ENCODE data around the gene PKP3. TPM values are rescaled to one million over a fixed set of nuclear protein-coding genes. Genes with fewer than 3 reads are reported as not detected.

The PKP3 gene
- total and polyA plus RNA-seq, 9 of the 15 experiments (the other 6 are each of a cell fraction or from before 2014, with no cell fraction given), result 0.11 to 110 (median 30.7) TPM

DNA sequence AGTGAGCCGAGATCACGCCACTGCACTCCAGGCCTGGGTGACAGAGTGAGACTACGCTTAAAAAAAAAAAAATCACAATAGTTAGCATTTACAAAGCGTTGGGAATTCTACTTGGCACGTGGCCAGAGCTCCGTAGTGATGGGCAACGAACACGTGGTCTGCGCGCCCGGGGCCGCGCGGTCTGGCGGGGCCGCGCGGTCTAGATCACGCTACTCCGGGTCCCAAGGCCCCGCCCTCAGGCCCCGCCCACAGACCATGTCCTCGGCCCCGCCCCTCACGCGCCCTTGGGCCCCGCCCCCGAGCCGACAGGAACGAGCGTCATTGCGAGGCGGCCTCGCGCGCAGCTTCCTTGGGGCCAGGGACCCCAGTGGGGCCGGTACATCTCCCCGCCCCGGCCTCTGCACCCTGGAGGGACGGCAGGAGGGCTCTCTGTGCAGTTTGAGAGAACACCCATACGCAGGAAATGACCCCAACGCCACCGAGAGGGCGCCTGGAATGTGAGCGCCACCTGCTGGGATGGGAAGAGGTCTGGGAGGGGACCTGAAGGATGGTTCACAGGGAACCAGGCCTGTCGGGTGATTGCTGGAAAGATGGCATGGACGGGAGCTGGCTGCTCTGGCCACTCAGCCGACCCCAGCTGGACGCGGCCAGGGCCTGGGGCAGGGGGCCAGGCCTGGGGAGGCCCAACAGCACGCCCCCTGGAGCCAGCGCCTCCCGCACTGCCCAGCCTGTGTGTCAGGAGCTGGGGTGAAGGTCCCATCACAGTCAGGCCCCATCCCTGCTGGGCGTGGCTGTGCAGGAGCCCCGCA is 54.1 kb downstream of the PKP3 start (continued):
- TF ChIP-seq ZBTB40 (IDR thresholded peaks at IDR 0.05), result 0 out of 2 replicates have a peak, but pooled peaks have one; percentile 49
- no peak for TF ChIP-seq ZBTB40 (CRISPR knock-in tag; IDR thresholded peaks at IDR 0.05)
- no peak for TF ChIP-seq NEUROD1 (IDR thresholded peaks at IDR 0.05; ENCODE audit: borderline replicate concordance, low read depth, low read length, partially characterized antibody)
- TF ChIP-seq ZNF75A (CRISPR knock-in tag; IDR thresholded peaks at IDR 0.05), result 0 out of 2 replicates have a peak, but pooled peaks have one; percentile 33
- peak; percentile 58 for TF ChIP-seq ZNF316 (IDR thresholded peaks at IDR 0.05)
- 0 out of 2 replicates have a peak, but pooled peaks have one; percentile 13 for TF ChIP-seq TCF3 (CRISPR knock-in tag; IDR thresholded peaks at IDR 0.05)
- no peak for TF ChIP-seq GTF2E2 (tag; IDR thresholded peaks at IDR 0.05)
- TF ChIP-seq ARID1B (IDR thresholded peaks at IDR 0.05), result peak; percentile 7; the same call in 1 of the 2 replicates
- TF ChIP-seq POLR2G (IDR thresholded peaks at IDR 0.05; ENCODE audit: low read depth, low read length), result peak; percentile 86
- TF ChIP-seq ZNF197 (CRISPR knock-in tag; IDR thresholded peaks at IDR 0.05; ENCODE audit: low read depth), result peak; percentile 60; the same call in 1 of the 2 replicates

Data from K562 (cell line).